ENCODE measurements around the gene MACROD1.
"Not testable (repeated sequence)": the region's sequence is repeated elsewhere in the genome, so short reads cannot be mapped to it uniquely, and the experiment has no call there.

Gene MACROD1

DNA sequence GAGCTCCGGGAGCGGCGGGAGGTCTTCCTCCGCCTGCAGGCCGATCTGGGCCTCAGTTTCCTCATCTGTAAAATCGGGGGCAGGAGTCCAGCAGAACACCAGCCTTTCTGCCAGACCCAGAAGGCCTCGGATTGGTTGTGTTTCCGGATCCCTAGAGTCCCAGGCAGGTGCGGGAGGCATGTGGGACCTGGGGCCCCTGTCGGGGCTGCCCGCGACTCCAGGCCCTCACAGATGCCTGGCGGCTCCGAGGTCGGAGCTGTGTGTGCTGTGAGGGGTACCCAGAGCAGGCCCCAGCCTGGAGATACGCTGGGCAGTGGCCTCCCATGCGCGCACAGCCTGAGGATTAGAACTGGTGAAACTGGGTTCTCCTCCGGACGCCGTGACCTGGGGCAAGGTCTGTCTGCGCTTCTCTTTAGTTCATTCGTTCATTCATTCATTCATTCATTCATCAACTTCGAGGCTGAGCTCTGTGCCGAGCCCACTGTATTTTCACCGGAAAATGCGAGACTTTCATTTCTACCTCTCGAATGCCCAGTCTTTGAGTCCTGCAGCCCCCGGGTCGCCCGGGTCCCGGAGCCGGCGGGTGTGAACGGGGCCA lies 105.6 kb downstream of the MACROD1 start:
- DNase-seq (ENCODE audit: extremely low read depth in 1 of 2, low read depth in 1 of 2): no peak

DNA sequence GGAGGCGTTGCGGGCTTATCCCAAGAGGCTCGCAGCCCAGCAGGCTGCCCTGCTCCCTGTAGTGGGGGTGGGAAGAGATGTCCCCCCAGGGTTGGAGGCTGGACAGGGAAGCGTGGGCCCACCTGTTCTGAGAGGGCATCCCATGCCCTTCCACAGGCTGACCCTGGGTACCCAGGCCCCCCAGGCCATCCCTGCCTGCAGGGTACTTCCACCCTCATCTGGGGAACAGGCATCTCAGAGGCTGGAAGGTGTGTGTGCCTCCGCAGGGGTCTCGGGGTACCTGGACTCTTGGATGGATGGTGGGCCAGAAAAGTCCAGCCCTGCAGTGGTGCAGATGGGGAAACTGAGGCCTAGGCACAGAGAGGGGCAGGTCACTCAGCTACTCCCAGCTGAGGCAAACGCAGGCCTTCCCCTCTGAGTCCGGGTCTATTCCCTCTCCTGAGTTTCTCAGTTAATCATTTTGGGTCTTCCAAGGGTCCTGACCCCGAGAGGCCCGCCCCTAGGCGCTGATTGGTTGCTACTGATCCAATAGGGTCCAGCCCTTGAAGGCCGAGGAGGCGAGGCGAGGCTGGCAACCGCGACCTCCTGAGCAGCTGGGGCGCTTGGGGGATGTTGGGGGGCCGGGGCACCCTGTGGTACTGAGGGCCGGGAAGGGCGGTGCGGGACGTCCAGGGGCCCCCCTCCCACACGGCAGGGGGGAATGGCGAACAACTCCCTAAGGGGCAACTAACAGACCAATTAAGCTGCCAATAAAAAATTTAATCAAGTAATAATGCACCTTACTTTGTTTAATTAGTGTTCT lies 106.4 kb downstream of the MACROD1 start:
- no peak for DNase-seq (ENCODE audit: extremely low read depth in 1 of 2, low read depth in 1 of 2)

DNA sequence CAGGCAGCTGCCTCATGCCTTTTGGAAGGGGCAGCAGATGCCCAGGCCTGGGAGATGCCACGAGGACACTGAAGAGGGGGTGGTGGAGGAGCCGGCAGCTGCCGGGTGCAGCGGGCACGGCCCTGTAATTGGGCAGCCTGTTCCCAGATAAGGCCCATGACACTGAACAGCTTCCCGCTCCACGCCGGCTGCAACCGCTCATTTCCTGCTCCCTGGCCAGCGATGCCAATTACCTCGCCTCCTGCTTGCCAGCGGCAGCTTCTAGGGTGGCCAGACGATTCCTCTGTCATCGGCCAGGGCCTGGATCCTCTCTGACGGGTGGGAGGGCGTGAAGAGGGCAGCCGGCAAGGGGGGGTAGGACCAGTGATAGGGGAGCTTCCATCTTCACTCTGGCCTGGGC lies 107.4 kb downstream of the MACROD1 start:
- no peak for DNase-seq (ENCODE audit: extremely low read depth in 1 of 2, low read depth in 1 of 2)

DNA sequence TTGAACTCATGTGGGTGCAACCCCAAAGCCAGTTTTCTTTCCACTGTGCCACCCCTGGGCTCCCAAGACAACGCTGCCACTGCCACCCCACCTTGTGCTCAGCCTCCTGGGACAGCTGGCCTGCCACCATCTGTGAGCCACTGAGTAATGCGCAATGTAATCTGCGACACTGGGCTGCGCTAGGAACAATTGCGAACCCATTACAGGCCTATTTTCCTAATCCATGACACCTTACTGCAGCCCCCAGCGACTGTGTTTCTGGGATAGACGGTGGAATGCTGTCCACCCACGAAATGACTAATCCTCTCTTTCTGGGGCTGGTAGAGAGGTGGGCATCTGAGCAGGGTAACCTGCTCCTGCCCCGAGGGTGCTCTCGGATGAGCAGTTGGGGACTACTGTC lies 108.0 kb downstream of the MACROD1 start:
- no peak for DNase-seq (ENCODE audit: extremely low read depth in 1 of 2, low read depth in 1 of 2)

DNA sequence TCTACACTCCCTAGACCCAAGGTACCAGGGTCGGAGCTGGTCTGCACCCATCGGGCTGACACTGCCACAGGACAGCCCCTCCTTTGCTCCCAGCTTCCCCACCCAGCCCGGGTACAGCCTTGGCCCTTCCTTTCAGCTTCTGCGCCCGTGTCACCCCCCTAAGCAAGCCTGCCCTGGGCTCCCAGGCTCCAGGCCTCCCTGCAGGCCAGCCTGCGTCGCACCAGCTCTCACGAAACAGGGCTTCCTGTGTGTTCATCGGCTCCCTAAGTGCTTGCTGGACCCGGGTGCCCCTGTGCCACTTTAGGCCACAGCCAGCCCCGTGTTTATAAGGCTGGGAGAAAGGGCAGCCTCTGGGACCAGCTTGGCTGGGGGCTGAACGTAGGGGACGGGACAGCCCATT lies 109.1 kb downstream of the MACROD1 start:
- DNase-seq (ENCODE audit: extremely low read depth in 1 of 2, low read depth in 1 of 2): no peak

DNA sequence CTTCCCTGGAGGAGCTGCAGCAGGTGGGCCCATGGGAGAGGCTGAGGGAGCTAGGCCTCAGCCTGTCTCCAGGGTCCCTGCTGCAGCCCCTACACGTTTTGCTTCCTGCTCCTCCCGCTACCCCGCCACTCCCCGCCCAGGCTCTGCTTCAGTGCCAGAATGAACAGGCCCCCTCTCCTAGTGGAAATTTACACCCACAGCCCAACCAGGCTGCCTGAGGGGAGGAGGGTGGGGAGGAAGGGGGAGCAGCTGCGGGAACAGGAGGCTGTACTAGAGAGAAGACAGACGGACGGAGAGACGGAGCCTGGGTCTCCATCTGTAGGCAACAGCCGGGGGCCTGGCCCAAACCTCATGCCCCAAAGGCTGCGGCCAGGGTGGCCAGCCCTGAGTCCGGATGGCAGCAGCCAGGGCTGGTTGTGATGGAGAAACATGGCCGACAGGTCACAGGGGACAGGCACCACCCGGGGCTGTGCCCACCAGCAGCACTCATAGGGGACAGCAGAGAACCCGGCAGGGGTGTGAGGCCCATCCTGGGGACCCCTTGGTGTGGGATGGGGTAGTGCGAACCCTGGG lies 109.6 kb downstream of the MACROD1 start:
- no peak for DNase-seq (ENCODE audit: extremely low read depth in 1 of 2, low read depth in 1 of 2)

DNA sequence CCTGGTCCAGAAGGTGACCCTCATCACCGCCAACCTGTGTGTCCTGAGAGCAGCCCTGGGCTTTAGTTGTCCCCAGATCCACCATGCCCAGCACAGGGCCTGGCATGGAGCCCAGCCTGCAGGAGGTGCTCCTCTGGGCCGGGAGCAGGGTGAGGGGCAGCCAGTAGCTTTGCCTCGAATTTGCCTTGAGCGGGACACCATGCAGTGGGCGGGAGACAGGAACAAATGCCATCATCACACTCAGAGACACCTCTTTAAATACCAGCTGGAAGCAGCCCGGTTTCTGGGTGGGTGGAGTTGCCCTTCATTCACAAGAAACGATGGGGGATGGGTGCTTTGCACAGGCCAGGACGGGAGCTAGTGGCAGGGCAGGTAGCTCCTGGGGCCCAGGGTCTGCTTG lies 110.8 kb downstream of the MACROD1 start:
- DNase-seq (ENCODE audit: extremely low read depth in 1 of 2, low read depth in 1 of 2): no peak

DNA sequence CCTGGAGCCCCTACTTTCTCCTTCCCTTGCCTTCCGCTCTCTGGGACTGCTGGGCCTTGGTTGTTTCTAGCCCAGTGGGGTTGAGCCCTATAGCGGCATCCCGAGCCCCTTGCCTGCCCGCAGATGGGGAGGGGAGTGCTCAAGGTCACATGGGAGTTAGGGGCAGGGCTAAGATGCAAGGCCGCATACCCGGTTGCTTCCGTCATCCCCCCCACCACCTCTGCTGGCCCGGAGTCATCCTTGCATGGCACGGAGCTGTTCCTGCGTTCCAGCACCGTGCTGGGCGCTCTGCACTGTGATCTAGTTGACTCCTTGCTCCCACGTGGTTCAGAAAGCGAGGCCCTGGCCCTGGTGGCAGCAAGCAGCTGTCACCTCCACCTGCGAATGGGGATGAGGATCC lies 112.2 kb downstream of the MACROD1 start:
- DNase-seq (ENCODE audit: extremely low read depth in 1 of 2, low read depth in 1 of 2): no peak

DNA sequence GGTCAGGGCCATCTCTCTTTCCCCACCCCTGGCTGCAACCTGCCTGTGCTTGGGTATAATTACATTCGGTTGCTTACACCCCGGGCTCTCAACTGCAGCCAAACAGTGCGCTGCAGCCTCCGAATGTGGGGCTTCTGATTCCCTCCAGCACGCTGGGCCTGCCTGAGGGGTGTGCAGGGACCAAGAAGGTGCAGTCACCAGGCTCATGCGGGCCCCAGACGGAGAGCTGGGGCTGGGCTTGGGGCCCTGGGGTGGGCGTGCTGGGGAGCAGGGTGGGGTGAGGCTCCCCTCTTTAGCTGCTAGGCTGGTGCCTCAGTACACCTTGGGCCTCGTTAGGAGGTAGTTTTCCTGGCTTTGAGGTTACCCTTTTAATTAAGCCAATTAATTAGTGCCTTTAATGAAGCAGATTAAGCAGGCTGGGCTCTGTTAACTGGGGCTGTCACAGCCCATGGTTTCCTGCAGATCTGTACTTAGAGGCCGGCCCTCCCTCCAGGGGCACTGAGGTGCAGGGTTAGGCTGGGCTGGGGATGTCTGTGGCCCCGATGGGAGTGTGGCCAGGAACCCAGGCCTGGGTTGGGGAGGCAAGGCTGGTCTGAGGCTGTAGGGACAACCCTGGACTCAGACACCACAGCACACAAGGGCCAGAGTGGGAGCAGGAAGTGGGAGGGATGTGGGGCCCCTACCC lies 112.8 kb downstream of the MACROD1 start:
- no peak for DNase-seq (ENCODE audit: extremely low read depth in 1 of 2, low read depth in 1 of 2)

DNA sequence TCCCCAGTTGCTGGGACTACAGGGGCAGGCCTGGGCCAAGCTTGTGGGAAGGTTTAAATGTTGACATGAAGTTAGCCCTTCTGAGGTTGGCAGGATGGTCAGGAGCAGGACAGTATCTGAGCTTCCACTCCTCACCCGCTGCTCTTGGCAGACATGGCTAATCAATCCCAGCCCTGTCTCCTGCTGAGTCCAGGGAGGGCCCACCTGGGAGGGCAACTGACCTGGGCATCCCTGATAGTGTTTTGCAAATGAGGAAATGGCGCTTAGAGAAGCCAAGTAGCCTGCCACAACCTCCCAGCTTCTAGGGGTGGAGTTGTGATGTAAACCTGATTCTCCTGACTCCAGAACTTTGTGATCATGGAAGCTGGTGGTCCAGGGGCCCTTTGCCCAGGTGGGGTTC lies 113.5 kb downstream of the MACROD1 start:
- DNase-seq (ENCODE audit: extremely low read depth in 1 of 2, low read depth in 1 of 2): no peak

DNA sequence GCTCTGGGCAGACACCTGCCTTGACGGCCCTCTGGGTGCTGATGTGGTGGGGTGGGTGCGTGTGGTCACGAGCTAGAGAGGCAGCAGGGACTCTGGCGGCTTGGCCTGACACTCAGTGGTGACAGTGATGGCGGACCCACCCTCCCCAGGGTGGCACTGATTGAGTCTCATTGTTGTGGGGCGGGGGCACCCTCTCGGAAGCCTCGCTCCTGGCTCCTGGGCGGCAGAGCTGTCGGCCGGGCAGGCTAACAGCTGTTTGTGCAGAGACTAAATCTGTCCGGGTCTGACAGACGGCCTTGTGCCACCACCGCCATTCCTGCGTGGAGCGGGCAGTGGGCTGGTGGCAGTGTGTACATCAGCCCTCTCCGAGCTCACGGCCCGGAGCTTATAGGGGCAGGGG lies 114.6 kb downstream of the MACROD1 start:
- no peak for DNase-seq (ENCODE audit: extremely low read depth in 1 of 2, low read depth in 1 of 2)

DNA sequence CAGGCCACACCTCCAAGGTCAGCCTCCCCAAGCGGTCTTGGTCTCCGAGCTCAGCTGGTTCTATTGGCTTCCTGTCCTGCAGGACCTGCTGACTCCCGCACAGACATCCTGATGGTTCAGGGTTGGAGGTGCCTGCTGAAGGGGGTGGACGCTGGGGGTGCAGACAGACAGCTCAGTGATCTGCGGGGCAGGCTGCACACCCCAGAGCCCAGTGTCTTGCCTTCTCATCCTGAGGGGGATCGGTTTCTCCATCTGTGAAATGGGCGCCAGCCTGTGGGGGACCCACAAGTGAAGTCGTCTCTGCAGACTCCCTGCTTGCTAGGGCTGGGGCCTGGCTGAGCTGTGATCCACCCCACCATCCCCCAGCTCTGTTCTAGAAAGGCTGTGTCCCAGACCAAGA lies 116.4 kb downstream of the MACROD1 start:
- DNase-seq (ENCODE audit: extremely low read depth in 1 of 2, low read depth in 1 of 2): no peak

DNA sequence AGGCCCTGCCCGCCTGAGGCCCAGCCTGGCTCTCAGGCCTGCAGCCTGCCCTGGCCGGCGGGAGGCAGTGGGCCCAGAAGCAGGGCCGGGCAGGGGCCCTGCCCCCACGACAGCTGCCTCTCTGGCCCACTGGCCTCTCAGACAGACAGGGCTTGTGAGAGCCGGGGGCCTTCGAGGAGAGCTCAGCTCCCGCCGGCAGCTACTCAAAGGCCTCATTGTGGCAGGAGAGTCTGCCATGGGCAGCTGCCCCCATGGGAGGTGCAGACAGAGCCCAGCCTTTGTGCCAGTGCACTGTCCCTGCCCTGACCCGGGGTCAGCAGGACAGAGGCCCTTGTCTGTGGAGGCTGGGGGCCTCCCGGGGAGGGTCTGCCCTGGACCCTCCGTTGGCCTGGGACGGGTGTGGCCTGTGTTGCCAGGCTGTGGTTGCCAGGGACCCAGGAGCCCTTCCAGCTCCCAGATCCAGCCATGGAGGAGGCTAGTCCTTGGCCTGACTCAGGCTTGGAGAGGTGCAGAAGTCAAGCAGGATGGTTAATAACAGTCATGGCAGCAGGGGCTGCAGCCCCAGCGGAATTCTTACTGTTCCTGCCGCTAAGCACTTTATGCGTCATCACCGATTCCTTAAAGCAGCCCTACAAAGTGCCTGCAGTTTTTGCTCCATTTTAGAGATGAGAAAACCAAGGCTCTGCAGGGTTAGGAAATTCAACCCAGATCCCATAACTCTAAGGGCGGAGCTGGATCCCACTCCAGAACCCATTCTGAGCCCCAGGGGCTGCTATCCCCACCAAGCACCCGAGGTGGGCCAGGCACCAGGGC lies 117.7 kb downstream of the MACROD1 start:
- DNase-seq (ENCODE audit: extremely low read depth in 1 of 2, low read depth in 1 of 2): no peak

DNA sequence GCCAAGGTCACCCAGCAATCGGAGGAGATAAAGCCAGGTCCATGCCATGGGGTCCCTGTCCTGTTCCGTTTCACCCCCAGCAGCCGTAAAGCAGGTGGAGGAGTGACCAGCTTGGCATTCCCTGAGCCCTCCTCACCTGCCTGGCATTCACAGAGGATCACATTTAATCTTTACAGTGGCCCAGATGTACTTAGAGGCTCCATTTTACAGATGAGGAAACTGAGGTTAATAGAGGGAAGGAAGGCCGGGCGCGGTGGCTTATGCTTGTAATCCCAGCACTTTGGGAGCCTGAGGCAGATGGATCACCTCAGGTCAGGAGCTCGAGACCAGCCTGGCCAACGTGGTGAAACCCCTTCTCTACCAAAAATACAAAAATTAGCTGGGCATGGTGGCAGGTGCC lies 118.5 kb downstream of the MACROD1 start:
- DNase-seq (ENCODE audit: extremely low read depth in 1 of 2, low read depth in 1 of 2): not testable (repeated sequence)

DNA sequence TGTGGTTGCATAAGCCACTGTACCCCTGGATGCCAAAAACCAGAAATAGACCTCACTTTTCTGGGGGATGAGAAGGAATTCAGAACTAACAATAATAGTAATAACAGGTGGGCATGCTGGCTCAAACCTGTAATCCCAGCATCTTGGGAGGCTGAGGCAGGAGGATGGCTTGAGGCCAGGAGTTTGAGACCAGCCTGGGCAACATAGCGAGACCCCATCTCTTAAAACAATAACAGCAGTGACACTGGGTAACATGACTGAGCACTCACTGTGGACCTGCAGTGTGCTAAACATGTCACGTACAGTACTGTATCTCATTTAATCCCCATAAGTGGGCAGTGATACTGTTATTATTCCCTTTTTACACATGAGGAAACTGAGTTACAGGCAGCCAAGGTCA lies 120.2 kb downstream of the MACROD1 start:
- no peak for DNase-seq (ENCODE audit: extremely low read depth in 1 of 2, low read depth in 1 of 2)

DNA sequence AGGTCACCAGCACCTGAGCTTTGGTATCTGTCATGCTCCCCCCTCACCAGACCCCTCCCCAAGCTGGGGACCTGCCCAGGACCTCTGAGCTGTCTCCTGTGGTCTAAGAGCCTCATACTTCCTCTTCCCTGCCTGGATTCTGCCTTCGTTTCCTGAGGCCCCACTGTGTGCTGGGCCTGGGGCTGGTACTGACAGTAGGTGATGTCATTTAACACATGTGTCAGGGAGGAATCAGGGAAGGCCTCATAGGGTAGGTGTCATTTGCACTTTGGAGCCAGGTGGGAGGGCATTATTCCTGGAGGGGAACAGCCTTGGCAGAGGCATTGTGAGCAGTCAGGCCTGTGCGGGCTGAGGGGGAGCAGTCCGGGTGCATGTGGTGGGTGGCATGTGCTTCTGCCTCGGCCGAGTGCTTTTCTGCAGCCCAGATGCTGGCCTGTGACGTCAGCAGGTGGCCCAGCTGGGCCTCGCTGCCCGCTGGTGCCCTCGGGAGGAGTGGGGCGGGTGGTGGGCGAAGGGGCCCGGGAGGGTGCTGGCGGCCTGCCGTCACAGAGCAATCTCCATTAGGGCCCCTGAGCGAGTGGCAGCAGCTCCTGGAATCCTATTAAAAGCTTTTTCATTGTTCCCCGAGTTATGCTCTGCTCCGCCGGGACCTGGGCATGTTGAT lies 121.1 kb downstream of the MACROD1 start:
- DNase-seq (ENCODE audit: extremely low read depth in 1 of 2, low read depth in 1 of 2): no peak

DNA sequence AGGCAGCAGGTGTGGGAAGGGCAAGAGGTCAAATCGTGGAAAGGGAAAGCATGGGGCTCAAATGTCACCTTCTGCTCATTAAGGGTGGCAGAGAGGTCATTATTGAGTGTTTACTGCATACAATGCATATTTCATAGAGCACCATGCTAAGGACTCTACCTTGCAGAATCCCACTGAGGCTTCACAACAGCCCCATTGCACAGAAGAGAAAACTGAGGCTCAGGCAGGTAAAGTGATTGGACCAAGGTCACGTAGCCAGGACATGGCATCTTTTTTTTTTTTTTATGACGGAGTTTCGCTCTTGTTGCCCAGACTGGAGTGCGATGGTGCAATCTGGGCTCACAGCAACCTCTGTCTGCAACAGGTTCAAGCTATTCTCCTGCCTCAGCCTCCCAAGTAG lies 122.4 kb downstream of the MACROD1 start:
- no peak for DNase-seq (ENCODE audit: extremely low read depth in 1 of 2, low read depth in 1 of 2)

DNA sequence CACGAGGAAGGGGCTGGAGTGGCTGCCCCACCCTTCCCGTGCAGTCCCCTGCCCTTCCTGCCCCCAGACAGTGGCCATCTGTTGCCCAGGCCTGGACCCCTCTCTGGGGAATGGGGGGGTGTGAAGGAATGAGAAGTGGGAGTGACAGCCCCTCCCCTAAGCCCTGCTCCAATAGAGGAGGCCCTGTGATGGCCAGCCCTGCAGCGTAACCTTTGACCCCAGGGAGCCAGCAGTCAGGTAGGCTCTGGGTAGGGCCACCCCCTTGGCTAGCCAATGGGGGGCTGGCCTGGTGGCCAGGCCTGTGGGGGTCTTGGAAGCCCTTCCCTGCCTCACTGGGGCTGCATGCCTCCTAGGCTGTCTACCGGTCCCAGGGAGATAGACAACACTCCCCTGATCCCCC lies 123.6 kb downstream of the MACROD1 start:
- DNase-seq (ENCODE audit: extremely low read depth in 1 of 2, low read depth in 1 of 2): no peak

DNA sequence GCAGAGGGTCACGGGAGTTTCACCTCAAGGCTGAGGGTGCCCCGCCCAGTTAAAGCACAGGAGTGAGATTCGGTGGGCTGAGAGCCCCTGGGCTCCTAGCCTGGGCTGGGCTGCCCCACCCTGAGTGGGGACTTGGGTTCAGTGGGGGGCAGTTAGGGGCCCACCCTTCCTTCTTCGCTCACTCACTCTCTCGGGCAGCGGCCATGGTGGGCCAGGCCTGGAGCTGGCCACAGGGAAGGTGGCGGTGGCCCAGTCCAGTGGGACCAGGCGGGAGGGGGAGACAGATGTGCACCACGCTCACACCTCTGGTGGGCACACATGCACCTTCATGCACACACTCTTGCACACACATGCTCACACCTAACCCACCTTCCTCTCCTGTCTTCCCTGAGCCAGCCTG lies 124.1 kb downstream of the MACROD1 start:
- no peak for DNase-seq (ENCODE audit: extremely low read depth in 1 of 2, low read depth in 1 of 2)

DNA sequence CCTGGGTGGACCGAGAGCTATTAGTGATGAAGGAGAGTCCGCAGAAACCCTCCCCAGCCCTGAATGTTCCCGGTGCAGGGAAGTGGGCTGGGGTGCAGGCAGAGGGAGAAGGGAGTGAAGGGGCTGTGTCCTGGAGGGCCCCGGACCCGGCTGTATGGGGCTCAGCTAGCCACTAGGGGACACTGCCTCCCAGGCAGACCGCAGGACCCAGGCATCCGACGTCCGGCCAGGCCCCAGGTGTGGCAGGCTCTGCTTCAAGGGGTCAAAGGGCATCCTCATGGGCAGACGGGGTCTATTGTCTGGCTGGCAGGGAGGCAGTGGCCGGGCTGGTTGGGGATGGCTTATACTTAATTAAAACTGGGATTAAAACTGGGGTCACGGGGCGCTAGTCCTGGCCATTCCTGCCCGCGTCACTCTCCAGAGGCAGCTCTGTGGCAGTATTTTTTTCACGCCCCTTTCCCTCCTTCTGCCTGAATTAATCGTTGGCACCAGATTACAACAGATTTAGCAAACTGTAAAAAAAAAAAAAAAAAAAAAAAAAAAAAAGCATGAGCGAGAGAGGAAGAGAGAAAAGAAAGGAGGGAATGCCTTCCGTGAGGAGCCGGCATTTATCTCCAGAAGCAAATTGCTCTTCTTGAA lies 125.1 kb downstream of the MACROD1 start:
- no peak for DNase-seq (ENCODE audit: extremely low read depth in 1 of 2, low read depth in 1 of 2)

Data from stimulated activated CD8-positive, alpha-beta memory T cell treated with anti-CD3 and anti-CD28 coated beads, Interleukin-7, amount 100 ng/mL, for 48 hours (primary cell).